ENCODE data around the gene TTC9B.

The TTC9B gene

GRCh38 chr19:40234429-40235237, 16.4 kb upstream of the TTC9B start:
- in situ Hi-C loops (cut with MboI; ENCODE audit: low sequenced_read_pairs, unreplicated experiment): loop anchor here (25.0 kb wide), 1 partner anchor 347 kb away; no protein-coding TSS in a partner anchor
- TF ChIP-seq, protein P1, sequence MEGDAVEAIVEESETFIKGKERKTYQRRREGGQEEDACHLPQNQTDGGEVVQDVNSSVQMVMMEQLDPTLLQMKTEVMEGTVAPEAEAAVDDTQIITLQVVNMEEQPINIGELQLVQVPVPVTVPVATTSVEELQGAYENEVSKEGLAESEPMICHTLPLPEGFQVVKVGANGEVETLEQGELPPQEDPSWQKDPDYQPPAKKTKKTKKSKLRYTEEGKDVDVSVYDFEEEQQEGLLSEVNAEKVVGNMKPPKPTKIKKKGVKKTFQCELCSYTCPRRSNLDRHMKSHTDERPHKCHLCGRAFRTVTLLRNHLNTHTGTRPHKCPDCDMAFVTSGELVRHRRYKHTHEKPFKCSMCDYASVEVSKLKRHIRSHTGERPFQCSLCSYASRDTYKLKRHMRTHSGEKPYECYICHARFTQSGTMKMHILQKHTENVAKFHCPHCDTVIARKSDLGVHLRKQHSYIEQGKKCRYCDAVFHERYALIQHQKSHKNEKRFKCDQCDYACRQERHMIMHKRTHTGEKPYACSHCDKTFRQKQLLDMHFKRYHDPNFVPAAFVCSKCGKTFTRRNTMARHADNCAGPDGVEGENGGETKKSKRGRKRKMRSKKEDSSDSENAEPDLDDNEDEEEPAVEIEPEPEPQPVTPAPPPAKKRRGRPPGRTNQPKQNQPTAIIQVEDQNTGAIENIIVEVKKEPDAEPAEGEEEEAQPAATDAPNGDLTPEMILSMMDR (IDR thresholded peaks at IDR 0.05; ENCODE audit: borderline replicate concordance, control extremely low read depth, extremely low read depth, insufficient read depth, missing control alignments): no peak
- no peak for DNase-seq (ENCODE audit: low spot score)

GRCh38 chr19:40233811-40234389, 15.7 kb upstream of the TTC9B start:
- TF ChIP-seq, protein P1 (IDR thresholded peaks at IDR 0.05; ENCODE audit: borderline replicate concordance, control extremely low read depth, extremely low read depth, insufficient read depth, missing control alignments): no peak
- in situ Hi-C loops (cut with MboI; ENCODE audit: low sequenced_read_pairs, unreplicated experiment): loop anchor here (25.0 kb wide), 1 partner anchor 347 kb away; no protein-coding TSS in a partner anchor
- no peak for DNase-seq (ENCODE audit: low spot score)

DNA sequence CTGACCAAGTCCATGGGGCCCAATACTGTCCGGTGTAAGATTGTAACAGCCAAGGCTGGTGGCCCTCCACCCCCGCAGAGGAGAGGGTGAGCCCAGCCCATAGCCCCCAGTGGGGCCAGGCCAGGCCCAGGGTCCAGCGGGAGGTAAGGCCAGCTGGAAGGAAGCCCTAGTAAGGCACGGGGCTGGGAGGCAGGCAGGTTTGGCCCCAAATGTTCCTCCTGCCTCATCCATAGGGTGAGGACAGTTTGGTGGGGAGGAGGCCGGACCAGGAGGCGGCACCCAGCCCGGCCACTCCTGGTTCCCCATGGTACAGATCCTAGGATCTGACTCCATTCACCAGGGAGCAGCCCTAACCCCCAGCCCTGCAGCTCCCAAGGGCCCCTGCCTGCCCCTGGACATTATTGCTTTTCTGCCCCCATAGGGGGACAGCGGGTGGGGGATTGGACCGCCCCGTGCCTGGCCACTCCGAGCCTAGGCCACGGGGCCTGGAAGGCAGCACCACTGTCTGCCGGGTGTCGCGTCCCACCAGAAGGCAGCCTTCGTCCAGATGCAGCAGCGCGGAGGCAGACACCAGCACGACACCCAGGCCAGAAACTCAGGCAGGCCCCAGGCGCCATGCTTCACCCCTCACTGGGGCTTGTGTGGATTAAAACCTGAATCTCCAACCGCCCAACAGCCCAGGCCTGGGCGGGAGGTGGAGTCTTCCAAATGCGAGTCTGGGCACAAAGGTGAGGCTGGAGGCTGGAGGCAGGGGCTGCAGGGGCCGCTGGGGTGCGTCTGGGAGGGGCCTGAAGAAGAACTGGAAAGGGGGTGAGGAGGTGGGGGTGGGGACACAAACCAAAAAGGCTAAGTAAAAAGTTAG, 15.0 kb upstream of the TTC9B start:
- TF ChIP-seq, protein P1 (IDR thresholded peaks at IDR 0.05; ENCODE audit: borderline replicate concordance, control extremely low read depth, extremely low read depth, insufficient read depth, missing control alignments): no peak
- in situ Hi-C loops (cut with MboI; ENCODE audit: low sequenced_read_pairs, unreplicated experiment): loop anchor here (25.0 kb wide), 1 partner anchor 346 kb away; no protein-coding TSS in a partner anchor
- no peak for DNase-seq (ENCODE audit: low spot score)

DNA sequence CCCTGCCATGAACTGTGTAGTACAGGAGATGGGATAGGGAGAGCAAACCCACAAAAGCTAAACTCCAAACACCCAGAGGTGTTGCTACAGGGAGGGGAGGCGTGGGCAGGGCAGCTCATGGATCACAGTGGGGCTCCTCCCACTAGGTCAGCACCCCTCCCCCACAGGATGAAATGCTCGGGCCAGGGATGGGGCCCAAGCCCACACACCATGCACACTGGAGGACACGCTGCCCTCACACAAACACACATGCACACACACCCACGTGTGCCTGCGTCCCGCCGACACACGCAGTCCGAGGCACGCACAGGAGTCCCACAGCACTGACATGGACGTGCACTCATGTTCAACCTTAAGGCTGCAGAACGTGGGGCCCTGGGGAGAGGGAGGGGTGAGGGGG, 14.3 kb upstream of the TTC9B start:
- TF ChIP-seq, protein P1 (IDR thresholded peaks at IDR 0.05; ENCODE audit: borderline replicate concordance, control extremely low read depth, extremely low read depth, insufficient read depth, missing control alignments): no peak
- in situ Hi-C loops (cut with MboI; ENCODE audit: low sequenced_read_pairs, unreplicated experiment): loop anchor here (25.0 kb wide), 1 partner anchor 345 kb away; no protein-coding TSS in a partner anchor
- DNase-seq (ENCODE audit: low spot score): no peak

DNA sequence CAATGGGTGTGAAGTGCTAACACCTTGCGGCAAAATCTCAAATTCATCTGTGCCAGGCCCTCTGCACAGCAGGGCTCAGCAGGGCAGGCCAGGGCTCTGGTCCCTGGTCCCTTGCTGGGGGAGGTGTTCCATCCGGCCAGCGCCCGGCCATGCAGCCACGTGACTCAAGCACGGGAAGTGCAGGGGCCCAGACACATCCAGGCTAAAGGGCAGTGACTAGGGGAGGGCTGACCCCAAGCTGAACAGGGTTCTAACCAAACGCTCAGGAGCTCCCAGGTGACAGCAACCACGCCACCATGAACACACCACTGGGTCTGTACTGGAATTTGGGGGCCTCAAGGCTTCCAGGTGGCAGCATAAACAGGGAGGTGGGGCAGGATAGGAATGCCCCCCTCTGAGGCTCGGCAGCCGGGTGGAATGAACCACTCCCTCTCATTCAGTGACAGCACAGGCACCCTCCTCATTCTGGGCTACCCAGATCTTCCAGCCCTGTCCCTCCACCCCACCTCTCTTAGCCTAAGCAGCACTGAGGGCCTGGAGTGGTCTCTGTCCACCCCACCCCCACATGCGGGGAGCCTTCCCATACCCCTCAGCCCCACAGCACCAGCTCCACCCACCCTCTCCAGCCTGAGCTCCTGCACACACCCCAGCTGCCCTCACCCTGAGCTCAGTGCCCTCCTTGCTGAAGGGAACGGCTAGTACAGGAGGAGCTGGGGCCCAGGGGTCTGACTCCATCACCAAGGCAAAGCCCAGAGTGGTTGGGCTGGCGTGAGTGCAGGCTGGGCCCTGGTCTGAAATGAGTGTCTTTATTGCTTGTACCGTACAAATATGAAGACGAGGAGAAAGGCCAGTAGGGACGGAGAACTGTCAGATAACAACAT, 13.6 kb upstream of the TTC9B start:
- in situ Hi-C loops (cut with MboI; ENCODE audit: low sequenced_read_pairs, unreplicated experiment): loop anchor here (25.0 kb wide), 1 partner anchor 344 kb away; no protein-coding TSS in a partner anchor
- TF ChIP-seq, protein P1 (IDR thresholded peaks at IDR 0.05; ENCODE audit: borderline replicate concordance, control extremely low read depth, extremely low read depth, insufficient read depth, missing control alignments): no peak
- DNase-seq (ENCODE audit: low spot score): no peak

All from GM13976 (cell line).